SK-N-SH (cell line): ENCODE data around the gene TRAIP. TPM values are rescaled to one million over a fixed set of nuclear protein-coding genes. Genes with fewer than 3 reads are reported as not detected.

Experiments
- CTCF ChIA-PET: fragments of 300-600, 350-600 bp; formaldehyde crosslinking; extraction: SDS; loops from one replicate; lab custom pipeline; 2021; lab: Yijun Ruan, JAX
- POLR2A ChIA-PET: fragments of 350-600 bp; sonication (Branson Sonifier 250); formaldehyde crosslinking; extraction: SDS; loops from one replicate; lab custom pipeline; 2020; ENCODE audit warnings: antibody characterized with exemption, inconsistent platforms; lab: Yijun Ruan, JAX
- DNase-seq: peaks from one replicate; pipeline ENCODE4 v3.0.0; 2012
- H2AFZ ChIP-seq: fragments of 200-600 bp; sonication (generic); 2 replicates; pipeline ENCODE4 v1.8.1; 2016; ENCODE audit warnings: antibody characterized with exemption, mild to moderate bottlenecking, low read depth
- H3F3A ChIP-seq: fragments of 200-600 bp; sonication (generic); replicated peaks from 2 replicates; pipeline ENCODE3; 2016; ENCODE audit warnings: antibody characterized with exemption, mild to moderate bottlenecking; ENCODE audit not compliant: insufficient read depth
- H3K27ac ChIP-seq, 2 experiments: fragments of 200-500 bp in 1 of 2; fragments of 200-600 bp in 1 of 2; sonication (Bioruptor generic) in 1 of 2; sonication (generic), shearing (Covaris generic) in 1 of 2; 2 replicates each; pipeline versions ENCODE4 v1.5.1 to v1.6.1; 2014 to 2016; ENCODE audit warnings: low read depth in 2 of 2, inconsistent platforms in 1 of 2, low read length in 1 of 2, mild to moderate bottlenecking in 1 of 2, mixed read lengths in 1 of 2
- H3K27me3 ChIP-seq: fragments of 200-600 bp; sonication (generic), shearing (Covaris generic); 2 replicates; pipeline ENCODE4 v1.6.1; 2016; ENCODE audit warnings: mixed run types; ENCODE audit not compliant: insufficient read depth
- H3K36me3 ChIP-seq, 2 experiments: fragments of 200-500 bp in 1 of 2; fragments of 200-600 bp in 1 of 2; sonication (Bioruptor generic) in 1 of 2; sonication (generic) in 1 of 2; replicated peaks in 1 of 2; 2 replicates each; pipeline versions ENCODE3 to v1.5.1; 2014 to 2016; ENCODE audit warnings: low read length in 1 of 2, mild to moderate bottlenecking in 1 of 2; ENCODE audit not compliant: insufficient read depth in 2 of 2, control insufficient read depth in 1 of 2
- H3K4me1 ChIP-seq, 2 experiments: fragments of 200-500 bp in 1 of 2; fragments of 200-600 bp in 1 of 2; sonication (Bioruptor generic) in 1 of 2; sonication (generic), shearing (Covaris generic) in 1 of 2; 2 replicates each; pipeline versions ENCODE4 v1.5.1 to v1.6.1; 2014 to 2016; ENCODE audit warnings: low read depth in 1 of 2, low read length in 1 of 2, mixed run types in 1 of 2; ENCODE audit not compliant: insufficient read depth in 2 of 2, control insufficient read depth in 1 of 2
- H3K4me2 ChIP-seq: fragments of 200-600 bp; sonication (generic), shearing (Covaris generic); 2 replicates; pipeline ENCODE4 v1.6.1; 2017; ENCODE audit warnings: mixed run types
- H3K4me3 ChIP-seq, 2 experiments: fragments of 200-500 bp in 1 of 2; fragments of 200-600 bp in 1 of 2; sonication (Bioruptor generic) in 1 of 2; sonication (generic), shearing (Covaris generic) in 1 of 2; 2 replicates each; pipeline versions ENCODE4 v1.5.1 to v1.8.1; 2014 to 2016; ENCODE audit warnings: low read depth in 2 of 2, inconsistent platforms in 1 of 2, low read length in 1 of 2, mild to moderate bottlenecking in 1 of 2, mixed read lengths in 1 of 2, moderate library complexity in 1 of 2
- H3K79me2 ChIP-seq: fragments of 200-600 bp; sonication (generic); 2 replicates; pipeline ENCODE4 v1.8.1; 2017; ENCODE audit warnings: mild to moderate bottlenecking; ENCODE audit not compliant: insufficient read depth
- H3K9ac ChIP-seq: fragments of 200-600 bp; sonication (generic); 2 replicates; pipeline ENCODE4 v1.6.1; 2017; ENCODE audit warnings: mixed run types
- H3K9me2 ChIP-seq: fragments of 200-600 bp; sonication (generic); 2 replicates; pipeline ENCODE4 v1.6.1; 2017; ENCODE audit warnings: mixed run types
- H3K9me3 ChIP-seq: fragments of 200-600 bp; sonication (generic); 2 replicates; pipeline ENCODE4 v1.6.1; 2017; ENCODE audit warnings: mixed run types, mild to moderate bottlenecking, moderate library complexity
- H4K20me1 ChIP-seq: fragments of 200-600 bp; sonication (generic); 2 replicates; pipeline ENCODE4 v1.6.1; 2017; ENCODE audit warnings: mild to moderate bottlenecking, mixed run types; ENCODE audit not compliant: insufficient read depth
- ELF1 ChIP-seq: IDR thresholded peaks from 2 replicates; pipeline ENCODE4 v1.4.0; 2012
- EP300 ChIP-seq, 2 experiments: IDR thresholded peaks; 2 replicates each; pipeline versions ENCODE4 v1.4.0 to v1.6.1; 2012; ENCODE audit warnings: borderline replicate concordance in 1 of 2, low read depth in 1 of 2, low read length in 1 of 2
- EZH2phosphoT487 ChIP-seq: fragments of 200-600 bp; sonication (generic); IDR thresholded peaks from 2 replicates; pipeline ENCODE4 v1.6.1; 2017; ENCODE audit warnings: low read depth, mixed run types, mild to moderate bottlenecking, antibody characterized with exemption, moderate library complexity, borderline replicate concordance
- FOXJ3 ChIP-seq: sonication (generic); formaldehyde crosslinking; IDR thresholded peaks from 2 replicates; pipeline ENCODE4 v1.5.1; 2020; ENCODE audit warnings: mild to moderate bottlenecking, missing genetic modification reagents
- GABPA ChIP-seq: IDR thresholded peaks from 2 replicates; pipeline ENCODE4 v1.4.0; 2012; ENCODE audit warnings: low read depth, mild to moderate bottlenecking
- GATA2 ChIP-seq: sonication (generic); formaldehyde crosslinking; IDR thresholded peaks from 2 replicates; pipeline ENCODE4 v1.5.0; 2020; ENCODE audit warnings: mild to moderate bottlenecking, missing genetic modification reagents
- JUND ChIP-seq: IDR thresholded peaks from 2 replicates; pipeline ENCODE4 v1.4.0; 2012
- MEF2A ChIP-seq: IDR thresholded peaks from 2 replicates; pipeline ENCODE4 v1.4.0; 2012; ENCODE audit warnings: low read depth, borderline replicate concordance
- NRF1 ChIP-seq: IDR thresholded peaks from 2 replicates; pipeline ENCODE4 v1.6.1; 2012; ENCODE audit warnings: low read depth, mild to moderate bottlenecking, low read length
- RAD21 ChIP-seq: IDR thresholded peaks from 2 replicates; pipeline ENCODE4 v1.6.1; 2012; ENCODE audit warnings: mild to moderate bottlenecking, low read length
- RCOR1 ChIP-seq: fragments of 150-350 bp; IDR thresholded peaks from 2 replicates; pipeline ENCODE4 v1.6.1; 2017; ENCODE audit warnings: antibody characterized with exemption, low read length
- RFX5 ChIP-seq: IDR thresholded peaks from 2 replicates; pipeline ENCODE4 v1.6.1; 2012; ENCODE audit warnings: mild to moderate bottlenecking, improper control_type of control experiment, low read length
- RXRA ChIP-seq: IDR thresholded peaks from 2 replicates; pipeline ENCODE4 v1.4.0; 2012; ENCODE audit warnings: low read depth, mild to moderate bottlenecking, borderline replicate concordance
- SIN3A ChIP-seq: IDR thresholded peaks from 2 replicates; pipeline ENCODE4 v1.6.1; 2012; ENCODE audit warnings: low read depth, mild to moderate bottlenecking, low read length, moderate library complexity, borderline replicate concordance
- TAF1 ChIP-seq: IDR thresholded peaks from 2 replicates; pipeline ENCODE4 v1.6.1; 2012; ENCODE audit warnings: low read depth, mild to moderate bottlenecking, low read length, moderate library complexity, borderline replicate concordance
- TEAD4 ChIP-seq: IDR thresholded peaks from 2 replicates; pipeline ENCODE4 v1.4.0; 2012; ENCODE audit warnings: mild to moderate bottlenecking, borderline replicate concordance; ENCODE audit not compliant: insufficient read depth
- WGBS: methylation state at CpG from one replicate; pipeline ENCODE4 v1.1.6; 2017; ENCODE audit warnings: low lambda C conversion rate; 5-methylcytosine and 5-hydroxymethylcytosine counted together
- polyA plus RNA-seq, 3 experiments: library from polyadenylated mRNA; depleted of rRNA; stranded (reverse); fragments of >200 nt; gene quantifications; 2 replicates each; pipeline ENCODE4 v1.2.3, GENCODE V29; 2012
- TF ChIP-seq, protein P1 (sequence below): IDR thresholded peaks from 2 replicates; pipeline ENCODE4; 2012
- TF ChIP-seq, protein P2 (sequence below): IDR thresholded peaks from 2 replicates; pipeline ENCODE4 v1.4.0; 2012; ENCODE audit warnings: low read depth, borderline replicate concordance
- TF ChIP-seq, protein P3 (sequence below): IDR thresholded peaks from 2 replicates; pipeline ENCODE4 v1.6.1; 2012; ENCODE audit warnings: mild to moderate bottlenecking, low read depth, low read length, moderate library complexity

The TRAIP gene
- polyA plus RNA-seq, 1 of the 3 experiments (the other 2 are of a cell fraction), result 8.1 TPM

- TF ChIP-seq FOXJ3 (CRISPR knock-in tag) (no peak), EZH2phosphoT487 (no peak), GABPA (no peak), GATA2 (no peak), TAF1 (no peak), NRF1 (no peak), MEF2A (no peak), RCOR1 (no peak), TEAD4 (no peak), JUND (no peak), ELF1 (no peak)
- TF ChIP-seq, protein P1, sequence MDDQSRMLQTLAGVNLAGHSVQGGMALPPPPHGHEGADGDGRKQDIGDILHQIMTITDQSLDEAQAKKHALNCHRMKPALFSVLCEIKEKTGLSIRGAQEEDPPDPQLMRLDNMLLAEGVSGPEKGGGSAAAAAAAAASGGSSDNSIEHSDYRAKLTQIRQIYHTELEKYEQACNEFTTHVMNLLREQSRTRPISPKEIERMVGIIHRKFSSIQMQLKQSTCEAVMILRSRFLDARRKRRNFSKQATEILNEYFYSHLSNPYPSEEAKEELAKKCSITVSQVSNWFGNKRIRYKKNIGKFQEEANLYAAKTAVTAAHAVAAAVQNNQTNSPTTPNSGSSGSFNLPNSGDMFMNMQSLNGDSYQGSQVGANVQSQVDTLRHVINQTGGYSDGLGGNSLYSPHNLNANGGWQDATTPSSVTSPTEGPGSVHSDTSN, result 0 out of 2 replicates have a peak, but pooled peaks have one; percentile 12
These were observed 48.8 kb downstream of the TRAIP start (continued) for GRCh38 chr3:49807431-49808114.

GRCh38 chr3:49806850-49807249 is 49.5 kb downstream of the TRAIP start:
- Histone ChIP-seq H4K20me1 (no peaks in the 10 kb centered on the region), H3K27me3 (no peaks in the 10 kb centered on the region), H3F3A (no peaks in the 10 kb centered on the region), H3K9me2 (no peaks in the 10 kb centered on the region), H3K36me3 (no peaks in the 10 kb centered on the region), H3K4me3 (no peak overlapping the region; a peak in 1 of 4 replicates), H3K9me3 (no peaks in the 10 kb centered on the region), H3K79me2 (no peaks in the 10 kb centered on the region), H3K4me1 (peaks cover 16 to 64% of the 10 kb centered on the region in 2 experiments), H3K9ac (no peak overlapping the region), H3K4me2 (no peak overlapping the region), H3K27ac (peak overlapping the region in 1 of 2 experiments; percentile 98; a peak in 2 of 4 replicates), H2AFZ (no peak overlapping the region)
- ChIA-PET CTCF (interaction anchor here (0.9 to 17.6 kb wide), 6 partner anchors 20 to 101 kb away, joined by 3 to 386 read pairs (median 4); no protein-coding TSS in a partner anchor), POLR2A (interaction anchor here (1.2 to 2.4 kb wide), 3 partner anchors 14 to 133 kb away, joined by 5 to 6 read pairs (median 6); partner anchors contain the start of gene RBM6)
- TF ChIP-seq, protein P2, sequence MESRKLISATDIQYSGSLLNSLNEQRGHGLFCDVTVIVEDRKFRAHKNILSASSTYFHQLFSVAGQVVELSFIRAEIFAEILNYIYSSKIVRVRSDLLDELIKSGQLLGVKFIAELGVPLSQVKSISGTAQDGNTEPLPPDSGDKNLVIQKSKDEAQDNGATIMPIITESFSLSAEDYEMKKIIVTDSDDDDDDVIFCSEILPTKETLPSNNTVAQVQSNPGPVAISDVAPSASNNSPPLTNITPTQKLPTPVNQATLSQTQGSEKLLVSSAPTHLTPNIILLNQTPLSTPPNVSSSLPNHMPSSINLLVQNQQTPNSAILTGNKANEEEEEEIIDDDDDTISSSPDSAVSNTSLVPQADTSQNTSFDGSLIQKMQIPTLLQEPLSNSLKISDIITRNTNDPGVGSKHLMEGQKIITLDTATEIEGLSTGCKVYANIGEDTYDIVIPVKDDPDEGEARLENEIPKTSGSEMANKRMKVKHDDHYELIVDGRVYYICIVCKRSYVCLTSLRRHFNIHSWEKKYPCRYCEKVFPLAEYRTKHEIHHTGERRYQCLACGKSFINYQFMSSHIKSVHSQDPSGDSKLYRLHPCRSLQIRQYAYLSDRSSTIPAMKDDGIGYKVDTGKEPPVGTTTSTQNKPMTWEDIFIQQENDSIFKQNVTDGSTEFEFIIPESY, result no peak
- TF ChIP-seq, protein P3, sequence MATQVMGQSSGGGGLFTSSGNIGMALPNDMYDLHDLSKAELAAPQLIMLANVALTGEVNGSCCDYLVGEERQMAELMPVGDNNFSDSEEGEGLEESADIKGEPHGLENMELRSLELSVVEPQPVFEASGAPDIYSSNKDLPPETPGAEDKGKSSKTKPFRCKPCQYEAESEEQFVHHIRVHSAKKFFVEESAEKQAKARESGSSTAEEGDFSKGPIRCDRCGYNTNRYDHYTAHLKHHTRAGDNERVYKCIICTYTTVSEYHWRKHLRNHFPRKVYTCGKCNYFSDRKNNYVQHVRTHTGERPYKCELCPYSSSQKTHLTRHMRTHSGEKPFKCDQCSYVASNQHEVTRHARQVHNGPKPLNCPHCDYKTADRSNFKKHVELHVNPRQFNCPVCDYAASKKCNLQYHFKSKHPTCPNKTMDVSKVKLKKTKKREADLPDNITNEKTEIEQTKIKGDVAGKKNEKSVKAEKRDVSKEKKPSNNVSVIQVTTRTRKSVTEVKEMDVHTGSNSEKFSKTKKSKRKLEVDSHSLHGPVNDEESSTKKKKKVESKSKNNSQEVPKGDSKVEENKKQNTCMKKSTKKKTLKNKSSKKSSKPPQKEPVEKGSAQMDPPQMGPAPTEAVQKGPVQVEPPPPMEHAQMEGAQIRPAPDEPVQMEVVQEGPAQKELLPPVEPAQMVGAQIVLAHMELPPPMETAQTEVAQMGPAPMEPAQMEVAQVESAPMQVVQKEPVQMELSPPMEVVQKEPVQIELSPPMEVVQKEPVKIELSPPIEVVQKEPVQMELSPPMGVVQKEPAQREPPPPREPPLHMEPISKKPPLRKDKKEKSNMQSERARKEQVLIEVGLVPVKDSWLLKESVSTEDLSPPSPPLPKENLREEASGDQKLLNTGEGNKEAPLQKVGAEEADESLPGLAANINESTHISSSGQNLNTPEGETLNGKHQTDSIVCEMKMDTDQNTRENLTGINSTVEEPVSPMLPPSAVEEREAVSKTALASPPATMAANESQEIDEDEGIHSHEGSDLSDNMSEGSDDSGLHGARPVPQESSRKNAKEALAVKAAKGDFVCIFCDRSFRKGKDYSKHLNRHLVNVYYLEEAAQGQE, result no peak
- TF ChIP-seq EP300 (IDR thresholded peaks at IDR 0.05; ENCODE audit: borderline replicate concordance in 1 of 2, low read depth in 1 of 2, low read length in 1 of 2), result no peak
- TF ChIP-seq SIN3A, result no peak
- no peak for TF ChIP-seq RFX5
- TF ChIP-seq, protein P1, result no peak
- TF ChIP-seq RXRA, result no peak
- TF ChIP-seq ELF1, result no peak
- TF ChIP-seq RAD21, result no peak
- no peak for DNase-seq
- WGBS, result 52% methylated on average over 2 of the region's 2 CpGs
